IPS-18a (cell line): ENCODE measurements around the gene TMEM218.

Source experiments
- H3K27ac ChIP-seq: one replicate; pipeline ENCODE4 v1.5.1; 2013; ENCODE audit warnings: low read length
- H3K27me3 ChIP-seq: one replicate; pipeline ENCODE4 v1.6.1; 2013; ENCODE audit warnings: mild to moderate bottlenecking, low read length; ENCODE audit not compliant: control insufficient read depth, insufficient read depth
- H3K36me3 ChIP-seq: one replicate; pipeline ENCODE4 v1.6.1; 2013; ENCODE audit warnings: low read depth, low read length; ENCODE audit not compliant: control insufficient read depth
- H3K4me1 ChIP-seq: one replicate; pipeline ENCODE4 v1.6.1; 2013; ENCODE audit warnings: low read depth, low read length; ENCODE audit not compliant: control insufficient read depth
- H3K4me3 ChIP-seq: one replicate; pipeline ENCODE4 v1.5.1; 2013; ENCODE audit warnings: low read length
- H3K9ac ChIP-seq: one replicate; pipeline ENCODE4 v1.6.1; 2013; ENCODE audit warnings: mild to moderate bottlenecking, low read length, moderate library complexity
- H3K9me3 ChIP-seq: one replicate; pipeline ENCODE4 v1.6.1; 2013; ENCODE audit warnings: low read depth, low read length; ENCODE audit not compliant: control insufficient read depth

The TMEM218 gene

DNA sequence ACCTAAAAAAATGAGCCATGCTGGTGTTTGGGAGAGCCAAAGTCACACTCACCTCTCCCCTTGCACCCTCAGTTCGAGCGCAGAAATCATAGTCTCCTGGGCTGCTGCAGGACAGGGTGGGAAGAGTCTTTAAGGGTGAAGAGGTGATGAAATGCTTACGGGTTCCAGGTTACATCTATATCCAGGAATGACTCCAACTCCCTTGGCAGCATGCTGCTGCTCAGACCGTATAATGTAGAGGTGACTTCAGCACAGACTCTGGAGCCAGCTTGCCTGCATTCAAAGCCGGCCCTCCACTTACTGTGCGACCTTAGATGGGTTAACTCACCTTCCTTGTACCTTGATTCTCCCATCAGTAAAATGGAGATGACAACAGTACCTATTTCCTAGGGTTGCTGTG is 35.9 kb upstream of the TMEM218 start:
- Histone ChIP-seq H3K27ac (no peak overlapping the region), H3K9me3 (no peaks in the 10 kb centered on the region), H3K9ac (no peak overlapping the region), H3K36me3 (no peaks in the 10 kb centered on the region), H3K4me3 (no peak overlapping the region), H3K27me3 (peaks cover 24% of the 10 kb centered on the region), H3K4me1 (peaks cover 12% of the 10 kb centered on the region)

DNA sequence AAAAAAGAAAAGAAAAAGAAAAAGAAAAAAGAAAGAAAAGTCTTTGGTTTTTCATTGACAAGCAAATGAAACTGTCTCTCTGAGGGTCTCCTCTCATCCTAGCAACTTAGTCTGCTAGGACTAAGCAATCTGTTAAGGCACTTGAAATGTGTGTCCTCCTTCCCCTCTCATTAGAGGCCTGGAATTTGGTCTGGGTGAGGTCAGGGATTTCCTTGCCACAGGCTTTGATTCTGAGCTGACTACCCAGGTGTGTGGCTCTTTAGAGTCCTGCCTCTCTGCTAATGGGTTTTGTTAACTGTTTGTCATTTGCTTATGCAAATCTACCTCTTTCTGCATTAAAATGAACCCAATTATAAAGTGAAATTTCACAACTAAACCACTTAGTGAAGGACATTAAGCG is 34.8 kb upstream of the TMEM218 start:
- Histone ChIP-seq H3K36me3 (no peaks in the 10 kb centered on the region), H3K9ac (no peak overlapping the region), H3K4me3 (no peak overlapping the region), H3K9me3 (no peaks in the 10 kb centered on the region), H3K4me1 (peaks cover 20% of the 10 kb centered on the region), H3K27me3 (peaks cover 32% of the 10 kb centered on the region), H3K27ac (no peak overlapping the region)

DNA sequence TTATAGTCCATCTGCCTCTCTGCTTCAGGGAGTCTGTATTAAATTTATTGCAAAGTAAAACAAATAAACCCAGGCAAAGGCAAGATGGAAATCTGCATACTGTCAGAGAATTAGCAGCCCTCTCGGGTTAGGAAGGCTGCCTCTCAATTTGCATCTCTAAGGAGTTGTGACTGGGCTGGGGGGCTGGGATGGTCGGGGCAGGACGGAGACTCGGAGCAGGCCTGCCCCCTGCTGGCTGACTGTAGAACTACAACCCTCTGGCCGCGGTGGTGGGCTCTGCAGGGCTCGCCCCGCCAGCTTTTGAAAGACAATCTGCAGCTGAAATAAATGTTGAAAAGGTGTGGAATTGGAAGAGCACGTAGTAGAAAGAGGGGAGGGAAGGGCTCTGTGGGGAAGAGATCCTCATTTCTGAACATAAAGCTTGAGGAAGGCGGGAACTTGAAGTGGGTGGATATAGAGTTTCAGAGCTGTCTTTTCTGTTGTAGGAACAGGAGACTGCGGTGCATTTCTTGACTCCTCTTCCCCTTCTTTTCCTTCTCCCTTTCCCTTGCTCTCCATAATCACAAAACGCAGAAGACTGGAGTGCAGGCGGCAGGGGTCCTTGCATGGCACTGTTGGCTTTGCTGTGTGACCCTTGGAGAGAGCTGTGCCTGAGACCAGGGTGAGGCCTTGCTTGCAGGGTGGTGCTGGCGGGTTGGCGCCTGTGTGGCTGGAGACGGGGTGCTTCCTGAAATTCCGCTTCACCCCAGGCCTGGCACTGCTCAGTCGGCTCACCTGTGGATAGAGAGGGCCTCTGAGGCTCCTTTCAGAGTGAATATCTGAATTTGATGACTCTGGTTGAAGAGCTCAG is 30.5 kb upstream of the TMEM218 start:
- Histone ChIP-seq H3K27me3 (peaks cover 48% of the 10 kb centered on the region), H3K36me3 (no peaks in the 10 kb centered on the region), H3K4me1 (peaks cover 47% of the 10 kb centered on the region), H3K4me3 (peak overlapping the region; percentile 19), H3K9ac (no peak overlapping the region), H3K27ac (no peak overlapping the region), H3K9me3 (no peaks in the 10 kb centered on the region)

DNA sequence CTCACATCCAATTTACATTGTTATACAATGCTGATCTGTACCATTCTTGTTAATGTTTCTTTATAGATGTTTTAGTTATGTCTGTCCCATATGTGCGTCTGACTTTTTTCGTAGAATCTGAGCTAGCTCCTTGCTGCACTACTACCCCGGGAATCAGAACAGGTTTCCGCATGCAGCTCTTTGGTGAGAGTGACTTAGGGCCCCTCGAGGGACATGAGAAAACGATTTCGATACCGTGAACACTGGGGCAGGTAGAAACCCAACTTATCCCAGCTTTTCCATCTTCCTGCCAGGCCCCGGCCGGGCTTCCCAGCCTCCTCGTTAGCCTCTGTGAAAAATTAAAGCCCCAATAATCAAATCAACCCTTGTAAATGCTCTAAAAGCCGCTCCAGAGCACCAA is 29.8 kb upstream of the TMEM218 start:
- Histone ChIP-seq H3K27me3 (peaks cover 47% of the 10 kb centered on the region), H3K4me1 (peaks cover 40% of the 10 kb centered on the region), H3K9me3 (no peaks in the 10 kb centered on the region), H3K36me3 (no peaks in the 10 kb centered on the region), H3K9ac (no peak overlapping the region), H3K4me3 (peak overlapping the region; percentile 19), H3K27ac (no peak overlapping the region)

DNA sequence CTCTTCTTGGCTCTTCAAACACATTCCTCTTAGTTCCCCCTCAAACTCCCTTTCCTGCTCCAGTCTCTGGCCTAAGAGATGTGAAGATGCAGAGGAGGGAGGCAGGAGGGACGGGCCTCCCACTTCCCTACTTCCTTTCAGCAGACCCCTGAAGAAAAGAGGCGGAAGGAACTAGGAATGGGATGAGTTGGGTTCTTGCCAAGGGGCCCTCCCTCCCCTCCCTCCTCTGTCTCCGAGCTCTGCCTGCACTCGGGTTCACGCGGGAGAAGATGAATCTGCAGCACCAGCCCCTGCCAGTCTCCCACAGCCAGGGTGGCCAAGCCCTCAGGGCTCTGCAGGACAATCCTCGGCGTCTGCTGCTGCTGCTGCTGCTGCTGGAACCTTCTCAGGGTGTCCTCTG is 28.8 kb upstream of the TMEM218 start:
- no peaks in the 10 kb centered on the region for H3K36me3 ChIP-seq
- peaks cover 47% of the 10 kb centered on the region for H3K27me3 ChIP-seq
- H3K27ac ChIP-seq: no peak overlapping the region
- H3K9ac ChIP-seq: no peak overlapping the region
- peaks cover 40% of the 10 kb centered on the region for H3K4me1 ChIP-seq
- H3K4me3 ChIP-seq: no peak overlapping the region
- H3K9me3 ChIP-seq: no peaks in the 10 kb centered on the region

DNA sequence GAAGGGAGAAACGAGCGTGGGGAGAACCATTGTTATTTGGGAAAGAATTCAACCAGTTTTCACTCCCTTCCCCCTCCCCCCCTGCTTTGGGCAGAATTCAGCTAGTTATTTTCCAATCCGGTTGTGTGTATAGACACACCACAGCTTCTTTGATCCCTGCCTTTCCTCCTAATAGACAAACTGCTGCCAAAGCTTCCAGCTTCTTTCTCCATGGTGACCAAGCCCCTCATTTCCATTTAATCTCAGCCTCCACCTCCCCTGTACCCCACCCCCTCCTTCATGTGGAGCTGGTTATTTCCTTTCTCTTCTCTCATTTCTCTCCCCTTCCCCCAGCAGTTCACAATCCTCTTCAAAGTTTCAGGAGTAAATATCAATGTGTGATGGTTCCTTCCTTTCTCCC is 28.4 kb upstream of the TMEM218 start:
- H3K9me3 ChIP-seq: no peaks in the 10 kb centered on the region
- no peaks in the 10 kb centered on the region for H3K36me3 ChIP-seq
- H3K4me1 ChIP-seq: peaks cover 40% of the 10 kb centered on the region
- H3K27me3 ChIP-seq: peaks cover 47% of the 10 kb centered on the region
- H3K9ac ChIP-seq: no peak overlapping the region
- no peak overlapping the region for H3K27ac ChIP-seq
- no peak overlapping the region for H3K4me3 ChIP-seq

DNA sequence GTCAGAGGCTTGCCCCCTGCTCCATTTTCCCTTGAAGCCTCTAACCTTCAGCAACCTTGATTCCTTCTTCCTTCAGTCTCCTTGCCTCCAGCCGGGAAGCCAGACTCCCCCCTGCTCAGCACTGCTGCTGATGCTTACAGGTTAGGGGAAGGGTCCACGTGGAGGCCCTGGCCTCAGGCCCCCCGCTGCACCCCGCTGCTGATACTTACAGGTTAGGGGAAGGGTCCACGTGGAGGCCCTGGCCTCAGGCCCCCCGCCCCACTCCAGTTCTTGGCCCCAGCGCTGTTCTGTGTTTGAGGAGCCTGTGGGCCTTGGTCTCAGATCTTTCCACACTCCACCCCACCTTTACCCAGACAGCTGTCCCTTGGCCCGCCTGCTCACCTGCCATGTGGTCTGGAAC is 27.5 kb upstream of the TMEM218 start:
- Histone ChIP-seq H3K4me3 (no peak overlapping the region), H3K36me3 (no peaks in the 10 kb centered on the region), H3K9ac (no peak overlapping the region), H3K27ac (no peak overlapping the region), H3K27me3 (peaks cover 43% of the 10 kb centered on the region), H3K4me1 (peaks cover 40% of the 10 kb centered on the region), H3K9me3 (no peaks in the 10 kb centered on the region)

DNA sequence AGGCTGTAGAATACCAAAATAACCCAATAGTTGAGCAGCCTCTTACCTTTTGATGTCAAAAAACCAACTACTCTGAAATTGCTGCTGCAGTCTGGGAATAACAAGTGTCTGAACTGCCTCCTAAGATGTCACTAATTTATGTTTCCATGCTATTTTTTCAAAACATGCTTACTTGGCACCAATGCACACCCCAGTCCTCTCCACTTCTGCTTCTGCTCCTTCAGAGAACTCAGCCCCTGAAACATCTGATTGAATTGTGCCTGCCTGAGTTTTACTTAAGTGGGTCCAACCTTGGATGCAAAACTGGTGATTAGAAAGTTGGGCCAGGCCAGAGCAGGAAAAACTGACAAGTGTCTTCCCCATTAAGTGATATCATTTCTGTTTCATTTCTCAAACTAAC is 24.6 kb upstream of the TMEM218 start:
- Histone ChIP-seq H3K36me3 (no peaks in the 10 kb centered on the region), H3K4me3 (no peak overlapping the region), H3K4me1 (peaks cover 28% of the 10 kb centered on the region), H3K9me3 (no peaks in the 10 kb centered on the region), H3K27ac (no peak overlapping the region), H3K9ac (no peak overlapping the region), H3K27me3 (peaks cover 27% of the 10 kb centered on the region)

DNA sequence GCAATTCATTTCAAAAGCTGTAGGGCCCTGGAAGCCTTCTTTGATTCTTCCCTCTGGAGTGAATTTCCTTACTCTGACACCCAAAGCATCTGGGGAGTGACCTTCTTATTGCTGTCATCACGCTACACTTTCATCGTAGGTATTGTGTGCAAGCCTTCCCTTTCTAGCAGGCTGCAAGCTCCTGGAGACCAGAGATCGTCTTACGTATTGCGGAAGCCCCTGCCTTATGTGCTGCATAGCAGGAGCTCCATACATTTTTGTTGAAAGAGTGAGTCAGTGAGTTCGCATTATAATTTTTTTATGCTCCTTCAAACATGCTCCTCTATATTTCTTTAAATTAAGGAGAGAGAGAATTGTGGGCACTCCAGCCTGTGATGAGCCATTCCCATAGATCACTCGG is 21.2 kb upstream of the TMEM218 start:
- no peaks in the 10 kb centered on the region for H3K36me3 ChIP-seq
- no peaks in the 10 kb centered on the region for H3K9me3 ChIP-seq
- H3K4me1 ChIP-seq: peaks cover 2% of the 10 kb centered on the region
- peaks cover 8% of the 10 kb centered on the region for H3K27me3 ChIP-seq
- H3K9ac ChIP-seq: no peak overlapping the region
- no peak overlapping the region for H3K4me3 ChIP-seq
- no peak overlapping the region for H3K27ac ChIP-seq

DNA sequence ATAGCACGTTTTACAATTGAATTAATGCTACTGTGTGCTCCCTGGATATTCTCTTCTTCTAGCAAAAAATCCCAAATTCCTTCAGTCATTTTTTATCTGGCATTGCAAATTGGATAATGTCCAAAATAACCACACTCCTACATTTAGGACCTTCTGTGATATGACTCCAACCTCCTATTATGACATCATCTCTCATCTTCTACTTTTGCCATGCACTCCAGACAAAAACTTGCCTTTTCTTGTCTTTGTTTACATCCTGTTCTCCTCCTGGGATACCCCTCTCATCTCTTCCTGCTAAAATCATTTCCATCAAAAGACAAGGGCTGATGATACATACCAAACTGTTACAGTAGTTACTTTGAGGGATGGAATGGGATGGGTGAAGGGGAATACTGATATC is 20.6 kb upstream of the TMEM218 start:
- Histone ChIP-seq H3K27ac (no peak overlapping the region), H3K9ac (no peak overlapping the region), H3K27me3 (peaks cover 10% of the 10 kb centered on the region), H3K9me3 (no peaks in the 10 kb centered on the region), H3K4me3 (no peak overlapping the region), H3K36me3 (no peaks in the 10 kb centered on the region), H3K4me1 (no peaks in the 10 kb centered on the region)

DNA sequence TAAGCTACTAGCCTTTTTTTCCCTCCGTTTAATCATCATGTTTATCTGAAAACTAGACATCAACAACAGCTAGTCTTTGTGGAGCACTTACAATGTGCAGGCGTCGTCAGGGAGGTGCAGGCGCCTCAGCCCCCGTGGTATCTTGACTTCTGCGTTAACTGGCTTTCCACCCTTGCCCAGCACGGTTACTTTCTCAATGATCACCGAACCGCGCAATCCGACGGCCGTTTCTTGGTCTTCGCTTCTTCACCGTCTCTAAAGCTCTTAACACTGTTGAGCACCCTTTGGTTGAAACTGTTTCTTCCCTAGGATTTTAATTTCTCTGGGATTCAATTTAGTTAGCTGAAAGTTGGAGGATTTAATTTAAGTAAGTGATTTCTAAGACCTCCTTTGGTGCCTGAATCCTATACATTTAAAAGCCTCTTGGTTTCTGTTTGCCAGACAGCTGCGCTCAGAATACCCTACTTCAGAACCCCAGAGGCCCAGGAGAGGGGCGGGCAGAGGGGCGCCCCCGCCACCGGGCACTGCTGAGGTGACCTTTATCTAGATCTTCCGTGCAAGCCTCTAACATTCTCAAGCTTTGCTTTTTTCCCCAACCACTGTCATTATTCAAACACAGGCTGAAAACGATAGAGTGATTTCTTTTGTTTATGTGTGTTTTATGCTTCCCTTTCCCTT is 18.0 kb upstream of the TMEM218 start:
- Histone ChIP-seq H3K27ac (no peak overlapping the region), H3K9me3 (no peaks in the 10 kb centered on the region), H3K36me3 (no peaks in the 10 kb centered on the region), H3K4me1 (no peaks in the 10 kb centered on the region), H3K9ac (no peak overlapping the region), H3K27me3 (peaks cover 26% of the 10 kb centered on the region), H3K4me3 (no peak overlapping the region)

DNA sequence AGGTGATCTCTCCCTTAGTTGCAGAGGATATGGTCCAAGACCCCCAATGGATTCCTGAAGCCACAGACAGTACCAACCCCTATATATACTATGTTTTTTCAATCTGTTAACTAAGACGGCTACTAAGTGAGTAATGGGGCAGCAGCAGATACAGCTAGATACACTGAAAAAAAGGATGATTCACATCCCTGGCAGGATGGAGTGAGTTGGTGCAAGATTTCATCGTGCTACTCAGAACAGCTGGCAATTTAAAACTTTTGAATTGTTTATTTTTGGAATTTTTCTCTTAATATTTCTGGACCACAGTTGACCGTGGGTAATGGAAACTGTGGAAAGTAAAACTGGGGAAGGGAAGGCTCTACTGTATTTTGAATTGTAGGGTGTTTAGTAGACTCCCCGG is 17.0 kb upstream of the TMEM218 start:
- no peaks in the 10 kb centered on the region for H3K4me1 ChIP-seq
- H3K9ac ChIP-seq: no peak overlapping the region
- no peak overlapping the region for H3K27ac ChIP-seq
- no peak overlapping the region for H3K4me3 ChIP-seq
- no peaks in the 10 kb centered on the region for H3K9me3 ChIP-seq
- no peaks in the 10 kb centered on the region for H3K36me3 ChIP-seq
- H3K27me3 ChIP-seq: peaks cover 26% of the 10 kb centered on the region
